H1 (cell line): ENCODE data around the gene METTL9. TPM values are rescaled to one million over a fixed set of nuclear protein-coding genes. Genes with fewer than 3 reads are reported as not detected.
A peak's percentile ranks its signal among the peaks of the same experiment; 100 is the strongest.
"Not testable (repeated sequence)": the region's sequence is repeated elsewhere in the genome, so short reads cannot be mapped to it uniquely, and the experiment has no call there.

Experiments used
- CTCF ChIA-PET: fragments of 300-600 bp; sonication (Branson Sonifier 250); formaldehyde crosslinking; loops from one replicate; lab custom pipeline; 2021; ENCODE audit not compliant: partially characterized antibody; lab: Charles Lee
- POLR2A ChIA-PET: fragments of 300-600 bp; sonication (Branson Sonifier 250); formaldehyde crosslinking; loops from one replicate; lab custom pipeline; 2021; ENCODE audit warnings: inconsistent platforms; ENCODE audit not compliant: partially characterized antibody; lab: Charles Lee
- DNase-seq, 2 experiments: peaks; one replicate each; pipeline versions ENCODE4 v3.0.0 to v3.0.0-alpha.2; 2010 to 2022; ENCODE audit warnings: low spot score in 2 of 2, low read depth in 1 of 2, mixed read lengths in 1 of 2
- FAIRE-seq: peaks from 2 replicates; lab custom pipeline; 2011; peaks lifted over from hg19 to GRCh38; lab: Jason Lieb, UNC
- H2AFZ ChIP-seq: 2 replicates; pipeline ENCODE4 v1.8.1; 2012; ENCODE audit warnings: low read length, inconsistent platforms
- H2AK5ac ChIP-seq: 2 replicates; pipeline ENCODE4 v1.6.1; 2013; ENCODE audit warnings: low read depth, low read length
- H2BK120ac ChIP-seq: replicated peaks from 2 replicates; pipeline ENCODE3; 2013; ENCODE audit warnings: low read depth, low read length, inconsistent platforms
- H2BK12ac ChIP-seq: 2 replicates; pipeline ENCODE4 v1.6.1; 2013; ENCODE audit warnings: low read depth, low read length
- H2BK15ac ChIP-seq: 2 replicates; pipeline ENCODE4 v1.6.1; 2013; ENCODE audit warnings: low read length
- H2BK20ac ChIP-seq: 2 replicates; pipeline ENCODE4 v1.6.1; 2013; ENCODE audit warnings: low read length
- H2BK5ac ChIP-seq: 2 replicates; pipeline ENCODE4 v1.6.1; 2013; ENCODE audit warnings: low read depth, low read length
- H3K14ac ChIP-seq: 2 replicates; pipeline ENCODE4 v1.6.1; 2013; ENCODE audit warnings: inconsistent platforms; ENCODE audit not compliant: insufficient read length
- H3K18ac ChIP-seq: 2 replicates; pipeline ENCODE4 v1.6.1; 2013; ENCODE audit warnings: low read length; ENCODE audit errors: extremely low read depth
- H3K23ac ChIP-seq: 2 replicates; pipeline ENCODE4 v1.6.1; 2013; ENCODE audit warnings: inconsistent platforms; ENCODE audit not compliant: insufficient read length
- H3K23me2 ChIP-seq: 2 replicates; pipeline ENCODE4 v1.6.1; 2013; ENCODE audit warnings: low read depth, low read length
- H3K27ac ChIP-seq: 2 replicates; pipeline ENCODE4 v1.6.1; 2011; ENCODE audit warnings: low read depth, low read length, inconsistent platforms
- H3K27me3 ChIP-seq, 4 experiments: replicated peaks in 1 of 4; 1 replicate in 1 of 4; 2 replicates in 3 of 4; pipeline versions ENCODE4 v1.6.1 to v1.8.1; 2011 to 2013; ENCODE audit warnings: low read length in 3 of 4, mild to moderate bottlenecking in 3 of 4, inconsistent platforms in 2 of 4, mixed read lengths in 2 of 4, moderate library complexity in 1 of 4; ENCODE audit not compliant: control insufficient read depth in 3 of 4, insufficient read depth in 3 of 4; ENCODE audit errors: extremely low read depth in 1 of 4
- H3K36me3 ChIP-seq, 4 experiments: 2 replicates each; pipeline versions ENCODE4 v1.6.1 to v1.8.1; 2011 to 2013; ENCODE audit warnings: mild to moderate bottlenecking in 4 of 4, low read length in 3 of 4, moderate library complexity in 2 of 4, control low read depth in 1 of 4, inconsistent platforms in 1 of 4; ENCODE audit not compliant: insufficient read depth in 4 of 4, control insufficient read depth in 2 of 4
- H3K4ac ChIP-seq: replicated peaks from 2 replicates; pipeline ENCODE3; 2013; ENCODE audit warnings: low read length, low read depth, mixed read lengths, inconsistent platforms; ENCODE audit not compliant: insufficient read length
- H3K4me1 ChIP-seq, 4 experiments: replicated peaks in 1 of 4; 1 replicate in 1 of 4; 2 replicates in 3 of 4; pipeline versions ENCODE4 v1.6.1 to v1.8.1; 2011 to 2013; ENCODE audit warnings: low read length in 3 of 4, inconsistent platforms in 2 of 4, mixed read lengths in 1 of 4; ENCODE audit not compliant: insufficient read depth in 4 of 4, control insufficient read depth in 3 of 4
- H3K4me2 ChIP-seq, 2 experiments: 2 replicates each; pipeline versions ENCODE4 v1.6.1 to v1.8.1; 2011 to 2013; ENCODE audit warnings: low read depth in 2 of 2, low read length in 2 of 2, control low read depth in 1 of 2, inconsistent platforms in 1 of 2, mild to moderate bottlenecking in 1 of 2; ENCODE audit not compliant: insufficient read depth in 1 of 2
- H3K4me3 ChIP-seq, 4 experiments: fragments of 200-600, 300-600 bp in 1 of 4; sonication (generic), shearing (Covaris generic), sonication (Bioruptor Twin) in 1 of 4; 2 replicates each; pipeline versions ENCODE4 v1.5.1 to v1.8.1; 2011 to 2016; ENCODE audit warnings: low read length in 4 of 4, low read depth in 3 of 4, control low read depth in 2 of 4, inconsistent platforms in 2 of 4, mild to moderate bottlenecking in 2 of 4, mixed read lengths in 1 of 4, moderate library complexity in 1 of 4; ENCODE audit not compliant: insufficient read depth in 2 of 4; ENCODE audit errors: extremely low read depth in 1 of 4
- H3K56ac ChIP-seq: replicated peaks from 2 replicates; pipeline ENCODE3; 2013; ENCODE audit warnings: low read depth, mild to moderate bottlenecking, mixed read lengths, low read length, inconsistent platforms; ENCODE audit not compliant: insufficient read length
- H3K79me1 ChIP-seq: 2 replicates; pipeline ENCODE4 v1.6.1; 2013; ENCODE audit warnings: low read depth, low read length, control low read depth
- H3K79me2 ChIP-seq, 2 experiments: 2 replicates each; pipeline versions ENCODE4 v1.6.1 to v1.8.1; 2012 to 2013; ENCODE audit warnings: low read length in 2 of 2, mild to moderate bottlenecking in 2 of 2, inconsistent platforms in 1 of 2; ENCODE audit not compliant: insufficient read depth in 2 of 2, control insufficient read depth in 1 of 2
- H3K9ac ChIP-seq, 4 experiments: replicated peaks in 1 of 4; 1 replicate in 1 of 4; 2 replicates in 3 of 4; pipeline versions ENCODE4 v1.6.1 to v1.8.1; 2011 to 2013; ENCODE audit warnings: low read depth in 3 of 4, low read length in 3 of 4, control low read depth in 2 of 4, mild to moderate bottlenecking in 2 of 4, moderate library complexity in 2 of 4, inconsistent platforms in 1 of 4; ENCODE audit errors: extremely low read depth in 1 of 4
- H3K9me3 ChIP-seq, 2 experiments: 2 replicates each; pipeline versions ENCODE4 v1.6.1 to v1.8.1; 2012 to 2013; ENCODE audit warnings: mild to moderate bottlenecking in 2 of 2, moderate library complexity in 2 of 2, control low read depth in 1 of 2, inconsistent platforms in 1 of 2, low read depth in 1 of 2, low read length in 1 of 2, mixed read lengths in 1 of 2; ENCODE audit not compliant: insufficient read depth in 2 of 2
- H4K20me1 ChIP-seq, 2 experiments: replicated peaks in 1 of 2; 2 replicates each; pipeline versions ENCODE3 to v1.8.1; 2011 to 2013; ENCODE audit warnings: inconsistent platforms in 2 of 2, low read length in 2 of 2, mild to moderate bottlenecking in 1 of 2; ENCODE audit not compliant: insufficient read depth in 2 of 2, control insufficient read depth in 1 of 2
- H4K5ac ChIP-seq: 2 replicates; pipeline ENCODE4 v1.6.1; 2013; ENCODE audit warnings: low read length, low read depth, mixed read lengths, inconsistent platforms; ENCODE audit not compliant: insufficient read length
- H4K8ac ChIP-seq: 2 replicates; pipeline ENCODE4 v1.8.0; 2013; ENCODE audit warnings: mild to moderate bottlenecking, moderate library complexity, low read length, inconsistent platforms; ENCODE audit not compliant: insufficient read depth; ENCODE audit errors: extremely low read depth
- H4K91ac ChIP-seq: replicated peaks from 2 replicates; pipeline ENCODE3; 2013; ENCODE audit warnings: low read length, mixed read lengths, inconsistent platforms; ENCODE audit not compliant: insufficient read length
- BCL11A ChIP-seq, 2 experiments: IDR thresholded peaks; one replicate each; pipeline ENCODE4 v1.6.1; 2011; ENCODE audit warnings: low read depth in 2 of 2, low read length in 2 of 2, mild to moderate bottlenecking in 2 of 2
- CBX8 ChIP-seq: fragments of 300-800, 300-1000 bp; sonication (generic); IDR thresholded peaks from 2 replicates; pipeline ENCODE4 v1.7.1; 2016; ENCODE audit warnings: low read depth, low read length, borderline replicate concordance
- GABPA ChIP-seq: IDR thresholded peaks from 2 replicates; pipeline ENCODE4 v1.6.1; 2011; ENCODE audit warnings: mild to moderate bottlenecking, low read length, moderate library complexity, borderline replicate concordance; ENCODE audit not compliant: insufficient read depth
- NANOG ChIP-seq: IDR thresholded peaks from 2 replicates; pipeline ENCODE4 v1.6.1; 2011; ENCODE audit warnings: low read length, low read depth, mild to moderate bottlenecking, inconsistent platforms; ENCODE audit not compliant: insufficient read depth, poor library complexity, severe bottlenecking
- POU5F1 ChIP-seq: IDR thresholded peaks from 2 replicates; pipeline ENCODE4 v1.6.1; 2011; ENCODE audit warnings: low read depth, mild to moderate bottlenecking, low read length, moderate library complexity
- RBBP5 ChIP-seq: IDR thresholded peaks from 2 replicates; pipeline ENCODE4 v1.7.1; 2012; ENCODE audit warnings: low read depth, mild to moderate bottlenecking, inconsistent platforms, low read length, moderate library complexity, borderline replicate concordance
- SP4 ChIP-seq: IDR thresholded peaks from 2 replicates; pipeline ENCODE4 v1.6.1; 2012; ENCODE audit warnings: low read length, inconsistent platforms
- ZNF274 ChIP-seq: IDR thresholded peaks from 2 replicates; pipeline ENCODE4 v1.7.0; 2012; ENCODE audit warnings: low read length, borderline replicate concordance; ENCODE audit errors: extremely low read depth
- WGBS, 2 experiments: shearing (Covaris generic) in 1 of 2; methylation state at CpG; one replicate each; pipeline versions ENCODE4 v1.1.6 to v1.1.7; 2013 to 2015; ENCODE audit warnings: low lambda C conversion rate in 2 of 2, mixed read lengths in 2 of 2, inconsistent platforms in 1 of 2, low coverage in 1 of 2, missing lambda C conversion rate in 1 of 2; ENCODE audit not compliant: insufficient replicate concordance in 2 of 2, insufficient coverage in 1 of 2, insufficient read length in 1 of 2; ENCODE audit errors: extremely low coverage in 1 of 2, missing lambda C conversion rate in 1 of 2; 5-methylcytosine and 5-hydroxymethylcytosine counted together
- polyA plus RNA-seq, 7 experiments: library from polyadenylated mRNA; depleted of rRNA in 3 of 7; stranded (reverse) in 5 of 7; unstranded in 2 of 7; fragments of >200 nt in 5 of 7; fragments of 200-250 nt in 2 of 7; gene quantifications; 1 replicate in 5 of 7; 2 replicates in 1 of 7; 4 replicates in 1 of 7; pipeline versions ENCODE4 v1.2.1 to v1.2.3, GENCODE V29; 2011 to 2013; ENCODE audit warnings: missing spikeins in 2 of 7, mixed read lengths in 2 of 7
- total RNA-seq: library from RNA; stranded (reverse); fragmentation: NEBNext Ultra II Directional; extraction: Animal tissue kit (Norgen Biotek cat#: 25700); gene quantifications from 2 replicates; pipeline ENCODE4 v1.2.1, GENCODE V29; 2021

Gene METTL9
- total and polyA plus RNA-seq, 2 of the 8 experiments (the other 6 are each of a cell fraction or from before 2014, with no cell fraction given): 45.4 to 112 TPM

DNA sequence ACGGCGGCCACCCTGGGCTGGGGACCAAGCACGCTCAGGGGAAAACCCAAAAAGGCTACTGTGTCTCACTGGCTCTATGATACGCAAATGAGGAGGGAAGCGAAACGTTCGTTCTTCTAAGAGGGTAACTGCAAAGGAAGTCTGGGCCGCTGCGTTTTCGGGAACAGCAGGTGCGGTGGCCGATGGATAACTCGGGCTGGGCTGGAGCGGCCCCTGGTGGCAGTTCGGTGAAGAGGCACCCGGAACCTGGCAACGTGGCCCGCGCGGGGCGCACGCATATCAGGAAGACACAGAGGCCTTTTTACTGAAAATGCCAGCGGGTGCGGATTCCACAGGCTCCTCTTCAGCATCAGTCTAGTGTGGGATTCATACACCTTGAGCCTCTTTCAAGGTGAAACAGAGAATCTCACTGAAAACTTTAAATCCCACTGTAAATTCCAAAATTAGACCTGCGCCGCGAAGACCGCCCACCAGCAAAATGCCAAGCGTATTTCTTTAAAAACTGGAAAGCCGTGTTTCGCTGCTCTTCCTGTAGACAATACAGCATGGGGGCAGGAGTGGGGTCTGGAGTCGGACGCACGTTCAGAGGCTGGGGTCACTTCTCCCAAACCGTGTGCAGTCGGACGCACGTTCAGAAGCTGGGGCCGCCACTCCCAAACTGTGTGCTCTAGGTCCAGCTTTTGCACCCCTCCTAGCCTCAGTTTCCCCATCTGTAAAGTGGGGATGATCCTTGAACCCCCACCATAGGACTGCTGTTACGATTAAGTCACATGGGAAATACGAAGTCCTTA is 44.4 kb upstream of the METTL9 start (continued):
- peak; percentile 75; the same call in 1 of the 2 replicates for TF ChIP-seq GABPA
- no peak for TF ChIP-seq POU5F1
- TF ChIP-seq NANOG: peak; percentile 50
- no peak for TF ChIP-seq SP4
- TF ChIP-seq CBX8: no peak
- TF ChIP-seq BCL11A (IDR thresholded peaks at IDR 0.05; ENCODE audit: low read depth in 2 of 2, low read length in 2 of 2): no peak
- TF ChIP-seq ZNF274: no peak
- no peak for TF ChIP-seq RBBP5
- TF ChIP-seq, all 59 proteins: peak for 15

GRCh38 chr16:21555621-21556020 is 43.8 kb upstream of the METTL9 start:
- not testable (repeated sequence) for H3K27me3 ChIP-seq, H2BK120ac ChIP-seq, H3K79me1 ChIP-seq, H3K79me2 ChIP-seq, H3K56ac ChIP-seq, H3K36me3 ChIP-seq, H4K8ac ChIP-seq, H4K91ac ChIP-seq, H2BK20ac ChIP-seq, H3K14ac ChIP-seq, H3K4me1 ChIP-seq, H3K4me3 ChIP-seq, H3K9me3 ChIP-seq, H3K27ac ChIP-seq, H3K23ac ChIP-seq, H3K23me2 ChIP-seq, H3K4ac ChIP-seq, H2AK5ac ChIP-seq, H3K4me2 ChIP-seq, H4K5ac ChIP-seq, H3K18ac ChIP-seq, DNase-seq, H3K9ac ChIP-seq, H4K20me1 ChIP-seq, FAIRE-seq
- peak overlapping the region; percentile 18; the same call in 1 of the 2 replicates for H2BK15ac ChIP-seq
- H2AFZ ChIP-seq: peak overlapping the region; percentile 87
- 90% methylated on average over 15 of the region's 15 CpGs; no CpG with 5 or more reads in 1 of the 2 experiments for WGBS, 2 experiments
- H2BK5ac ChIP-seq: 0 out of 2 replicates have a peak overlapping the region, but pooled peaks have one; percentile 5
- H2BK12ac ChIP-seq: peak overlapping the region; percentile 88; the same call in 1 of the 2 replicates
- ChIA-PET POLR2A (interaction anchor here (0.7 to 0.8 kb wide), 3 partner anchors 32 to 1117 kb away, joined by 3 read pairs; no protein-coding TSS in a partner anchor), CTCF (interaction anchor here (0.6 to 1.7 kb wide), 7 partner anchors 9 to 117 kb away, joined by 3 to 7 read pairs (median 3); no protein-coding TSS in a partner anchor)
